HG02938 (cell line): ENCODE results near the gene NLGN1.

Source experiments
- ATAC-seq: cut with Tn5 transposase; IDR thresholded peaks from one replicate; pipeline ENCODE4 v1.9.1; 2021; ENCODE audit warnings: mild to moderate bottlenecking, moderate library complexity; ENCODE audit not compliant: unreplicated experiment

Gene NLGN1

GRCh38 chr3:173823911-173824460, 426.4 kb downstream of the NLGN1 start:
- no peak for ATAC-seq

DNA sequence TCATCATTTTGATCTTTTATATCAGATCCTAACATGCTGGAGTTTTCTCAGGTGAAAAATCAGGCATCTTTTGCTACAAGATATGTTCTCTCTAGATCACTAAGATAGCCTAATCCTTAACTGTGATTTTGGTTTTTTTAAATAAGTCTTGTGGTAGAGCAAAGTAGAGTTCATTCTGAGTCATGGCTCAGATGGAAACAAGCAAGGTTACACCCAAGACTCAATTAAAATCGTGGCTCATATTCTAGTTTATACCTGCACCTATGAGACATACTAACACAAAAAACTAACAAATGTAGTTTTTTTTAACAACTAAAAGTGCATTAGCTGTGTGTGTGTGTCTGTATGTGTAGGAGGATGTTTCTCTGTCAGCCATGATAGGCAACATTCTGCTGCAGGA, 428.2 kb downstream of the NLGN1 start:
- ATAC-seq, result no peak

DNA sequence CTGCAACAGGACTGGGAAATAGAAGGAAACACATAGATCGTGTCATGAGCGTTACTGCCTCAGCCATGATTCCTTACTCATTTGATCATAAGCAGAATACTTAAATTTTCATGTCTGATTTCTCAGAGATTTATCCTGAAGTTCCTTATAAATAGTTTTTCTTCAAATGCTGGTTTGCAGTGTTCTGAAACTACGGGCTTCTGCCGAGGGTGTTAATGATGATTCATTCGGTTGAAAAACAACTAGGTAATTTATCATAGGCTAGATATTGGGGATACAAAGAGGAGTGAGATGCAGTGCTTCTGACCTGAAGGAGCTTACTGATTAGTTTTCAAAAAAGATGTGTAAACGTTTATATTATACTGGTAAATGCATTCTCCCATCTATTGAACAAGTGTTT, 428.9 kb downstream of the NLGN1 start:
- no peak for ATAC-seq

- ATAC-seq, result no peak
These were observed 429.5 kb downstream of the NLGN1 start for GRCh38 chr3:173826901-173827609.

DNA sequence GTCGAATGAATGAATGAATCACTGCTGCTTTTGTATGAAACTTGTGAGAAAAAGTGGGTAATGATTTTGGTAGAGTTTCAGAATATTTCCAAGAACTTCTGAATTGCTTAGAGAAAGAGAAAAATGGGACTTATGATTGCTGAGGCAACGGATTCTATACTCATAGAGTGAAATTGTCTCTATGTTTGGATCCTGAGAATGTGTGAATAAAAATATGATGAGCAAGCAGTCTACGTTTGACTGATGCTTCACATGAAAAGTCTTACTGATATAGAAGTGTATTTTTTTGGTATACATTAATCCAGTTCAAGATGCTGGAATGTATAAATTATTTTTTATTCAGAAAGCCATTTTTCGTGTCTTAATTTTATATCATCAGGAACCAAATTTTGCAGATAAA, 441.1 kb downstream of the NLGN1 start:
- ATAC-seq, result no peak

GRCh38 chr3:173839859-173840258, 442.3 kb downstream of the NLGN1 start:
- no peak for ATAC-seq

DNA sequence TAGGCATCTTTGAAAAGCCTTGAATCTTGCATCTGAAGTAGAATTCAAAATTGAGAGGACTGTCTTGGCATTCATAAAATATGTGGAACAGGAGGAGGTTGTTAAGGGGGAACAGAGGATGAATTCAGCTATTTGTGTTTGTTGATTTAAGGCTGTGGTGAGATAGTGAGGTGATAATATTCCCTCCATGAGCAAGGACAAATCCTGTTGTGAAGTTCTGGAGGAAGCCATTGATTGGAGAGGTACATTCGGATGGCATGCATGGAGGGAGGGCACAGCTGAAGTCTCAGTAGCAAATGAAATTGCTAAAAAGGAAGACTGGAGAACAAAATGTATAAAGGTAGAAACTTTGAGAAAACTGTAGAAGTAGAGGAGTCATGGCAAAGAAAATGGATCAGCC, 443.8 kb downstream of the NLGN1 start:
- ATAC-seq, result no peak

- ATAC-seq, result no peak
These were observed 445.5 kb downstream of the NLGN1 start for GRCh38 chr3:173843060-173843459.

GRCh38 chr3:173846584-173846983, 449.0 kb downstream of the NLGN1 start:
- ATAC-seq, result no peak

- no peak for ATAC-seq
These were observed 451.9 kb downstream of the NLGN1 start for GRCh38 chr3:173849489-173849888.

GRCh38 chr3:173857154-173857553, 459.6 kb downstream of the NLGN1 start:
- ATAC-seq, result no peak

DNA sequence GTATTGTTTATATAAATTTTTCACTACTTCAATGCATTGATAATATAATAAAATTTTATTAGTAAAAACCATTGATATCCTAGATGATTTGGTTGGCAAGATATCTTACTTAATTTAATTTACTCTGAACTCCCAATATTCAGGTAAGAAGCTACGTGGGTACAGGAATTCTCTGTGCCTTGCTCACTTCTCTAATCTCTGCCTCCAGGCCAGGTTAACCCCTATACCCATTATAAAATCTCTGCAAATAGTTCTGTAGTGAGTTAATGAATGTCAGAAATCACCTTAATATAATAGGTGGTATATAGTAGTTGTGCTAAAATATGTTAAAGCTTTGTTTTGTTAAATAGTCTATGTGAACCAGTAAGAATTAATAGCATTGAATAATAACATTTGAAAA, 465.2 kb downstream of the NLGN1 start:
- ATAC-seq, result no peak

GRCh38 chr3:173863551-173863950, 466.0 kb downstream of the NLGN1 start:
- no peak for ATAC-seq

- no peak for ATAC-seq
These were observed 468.5 kb downstream of the NLGN1 start for GRCh38 chr3:173865900-173866498.

- ATAC-seq, result no peak
These were observed 472.2 kb downstream of the NLGN1 start for GRCh38 chr3:173869766-173870165.

DNA sequence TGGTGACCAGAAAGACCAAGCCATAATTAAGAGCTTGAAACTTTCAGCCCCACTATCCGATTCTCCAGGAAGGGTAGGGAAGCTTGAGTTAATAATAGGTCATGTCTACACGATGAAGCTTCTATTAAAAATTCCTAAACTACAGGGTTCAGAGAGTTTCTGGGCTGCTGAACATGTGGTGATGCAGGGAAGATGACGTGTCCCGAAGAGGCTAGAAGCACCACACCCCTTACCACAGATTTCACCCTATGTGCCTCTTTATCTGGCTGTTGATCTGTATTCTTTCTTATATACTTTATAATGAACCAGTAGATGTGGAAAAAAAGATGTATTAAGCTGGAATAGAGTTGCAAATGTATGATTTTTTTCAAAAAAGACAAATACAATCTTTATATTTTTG, 473.4 kb downstream of the NLGN1 start:
- ATAC-seq, result no peak

DNA sequence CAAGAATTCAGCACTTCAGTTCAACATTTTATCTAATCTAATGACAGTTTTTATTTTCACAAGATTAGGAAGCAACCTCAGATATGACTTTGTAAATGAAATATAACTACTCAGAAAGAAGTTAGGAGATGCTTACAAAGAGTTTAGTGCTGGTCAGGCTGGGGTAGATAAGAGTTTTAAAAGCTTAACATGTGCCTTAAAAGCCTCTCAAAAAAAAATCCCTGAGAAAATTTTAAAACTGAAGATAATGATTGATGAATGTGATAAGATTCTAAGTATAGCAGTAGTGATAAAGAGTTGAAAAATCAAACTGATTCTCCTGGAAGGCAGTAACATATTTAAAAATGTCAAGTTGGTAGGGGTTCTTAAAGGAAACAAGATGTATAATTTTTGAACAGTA, 478.2 kb downstream of the NLGN1 start:
- ATAC-seq, result no peak

DNA sequence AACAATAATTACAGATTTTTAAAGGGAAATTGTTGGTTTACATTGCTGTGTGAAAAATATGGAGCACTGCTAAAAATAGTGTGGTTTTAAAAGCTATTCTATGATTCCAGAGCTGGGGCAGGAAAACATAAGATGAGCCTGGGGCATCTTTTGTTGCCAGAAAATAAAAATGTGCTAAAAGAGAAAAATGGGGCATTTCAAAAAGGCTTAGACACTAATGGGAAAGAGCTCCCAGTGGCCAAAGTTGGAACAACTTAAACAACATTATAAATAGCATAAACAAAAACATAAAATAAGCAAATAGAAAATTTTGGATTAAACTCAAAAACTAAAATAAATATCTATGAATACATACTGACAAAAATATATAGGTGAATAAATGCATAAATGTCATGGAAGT, 478.9 kb downstream of the NLGN1 start:
- no peak for ATAC-seq

- ATAC-seq, result no peak
These were observed 490.3 kb downstream of the NLGN1 start for GRCh38 chr3:173887888-173888287.

GRCh38 chr3:173889596-173889995, 492.1 kb downstream of the NLGN1 start:
- no peak for ATAC-seq

DNA sequence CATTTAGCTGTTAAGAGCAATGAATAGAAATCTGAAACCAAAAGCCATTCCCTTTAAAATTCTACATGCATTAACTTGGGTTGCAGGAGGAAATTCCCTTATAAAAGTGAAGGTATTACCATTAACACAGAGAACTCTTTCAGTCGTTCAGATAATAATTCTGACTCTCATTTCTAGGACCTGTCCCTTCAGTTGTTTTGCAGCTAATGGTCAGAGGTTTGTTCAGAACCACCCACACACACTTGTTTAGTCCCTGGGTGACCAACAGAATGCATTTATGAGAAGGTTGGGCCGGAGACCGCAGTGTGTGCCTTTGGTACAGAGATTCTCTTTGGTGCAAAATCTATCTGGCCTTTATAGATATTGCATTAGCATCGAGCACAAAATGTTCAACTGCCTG, 492.5 kb downstream of the NLGN1 start:
- ATAC-seq, result no peak

- no peak for ATAC-seq
These were observed 493.9 kb downstream of the NLGN1 start for GRCh38 chr3:173891272-173892100.
